SH-SY5Y (cell line): ENCODE measurements around the gene RTEL1.

Experiments used
- GATA2 ChIP-seq: IDR thresholded peaks from 2 replicates; pipeline ENCODE4 v1.6.1; 2011; ENCODE audit warnings: mild to moderate bottlenecking, low read depth, low read length
- GATA3 ChIP-seq: IDR thresholded peaks from 2 replicates; pipeline ENCODE4 v1.6.1; 2011; ENCODE audit warnings: low read depth, mild to moderate bottlenecking, low read length, moderate library complexity

Gene RTEL1

DNA sequence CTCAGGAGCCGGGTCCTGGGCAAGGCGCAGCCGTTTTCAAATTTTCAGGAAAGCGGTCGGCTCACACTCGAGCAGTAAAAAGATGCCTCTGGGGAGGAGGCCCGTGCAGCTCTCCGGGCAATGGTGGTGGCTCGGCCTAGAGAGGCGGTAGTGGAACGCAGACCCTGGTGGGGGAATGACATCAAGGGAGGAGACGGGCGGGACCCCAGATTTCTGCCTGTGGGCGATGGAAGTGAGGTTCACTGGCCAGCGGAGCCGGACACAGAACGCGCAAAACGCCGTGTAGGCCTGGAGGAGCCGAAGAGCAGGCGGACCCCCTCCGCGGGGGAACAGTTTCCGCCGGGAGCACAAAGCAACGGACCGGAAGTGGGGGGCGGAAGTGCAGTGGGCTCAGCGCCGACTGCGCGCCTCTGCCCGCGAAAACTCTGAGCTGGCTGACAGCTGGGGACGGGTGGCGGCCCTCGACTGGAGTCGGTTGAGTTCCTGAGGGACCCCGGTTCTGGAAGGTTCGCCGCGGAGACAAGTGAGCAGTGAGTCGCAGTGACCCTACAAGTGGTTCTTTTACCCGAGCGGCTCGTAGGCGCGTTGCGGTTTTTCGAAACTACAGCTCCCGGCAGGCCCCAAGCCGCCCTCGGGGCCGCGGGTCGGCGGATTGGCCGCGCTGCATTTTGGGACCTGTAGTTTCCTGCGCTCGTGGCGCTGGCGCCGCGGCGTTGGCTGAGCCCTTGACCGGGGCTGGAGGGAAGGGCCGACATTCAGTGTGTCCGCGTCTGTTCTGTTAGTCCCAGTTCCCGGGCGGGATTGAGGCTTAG lies at the start of gene RTEL1:
Gene RTEL1 (plus strand): TSS at position 376 of the 812 bp plus-strand sequence. CDS start 1,091 bp downstream, outside the sequence.
- TF ChIP-seq GATA2 (no peak), GATA3 (no peak)

GRCh38 chr20:63610581-63611435 lies 47.3 kb upstream of the RTEL1 start:
- TF ChIP-seq GATA3, result no peak
- no peak for TF ChIP-seq GATA2

GRCh38 chr20:63611646-63612045 lies 46.5 kb upstream of the RTEL1 start:
- TF ChIP-seq GATA3 (no peak), GATA2 (no peak)

GRCh38 chr20:63612276-63612931 lies 45.7 kb upstream of the RTEL1 start:
- TF ChIP-seq GATA3 (no peak), GATA2 (no peak)

DNA sequence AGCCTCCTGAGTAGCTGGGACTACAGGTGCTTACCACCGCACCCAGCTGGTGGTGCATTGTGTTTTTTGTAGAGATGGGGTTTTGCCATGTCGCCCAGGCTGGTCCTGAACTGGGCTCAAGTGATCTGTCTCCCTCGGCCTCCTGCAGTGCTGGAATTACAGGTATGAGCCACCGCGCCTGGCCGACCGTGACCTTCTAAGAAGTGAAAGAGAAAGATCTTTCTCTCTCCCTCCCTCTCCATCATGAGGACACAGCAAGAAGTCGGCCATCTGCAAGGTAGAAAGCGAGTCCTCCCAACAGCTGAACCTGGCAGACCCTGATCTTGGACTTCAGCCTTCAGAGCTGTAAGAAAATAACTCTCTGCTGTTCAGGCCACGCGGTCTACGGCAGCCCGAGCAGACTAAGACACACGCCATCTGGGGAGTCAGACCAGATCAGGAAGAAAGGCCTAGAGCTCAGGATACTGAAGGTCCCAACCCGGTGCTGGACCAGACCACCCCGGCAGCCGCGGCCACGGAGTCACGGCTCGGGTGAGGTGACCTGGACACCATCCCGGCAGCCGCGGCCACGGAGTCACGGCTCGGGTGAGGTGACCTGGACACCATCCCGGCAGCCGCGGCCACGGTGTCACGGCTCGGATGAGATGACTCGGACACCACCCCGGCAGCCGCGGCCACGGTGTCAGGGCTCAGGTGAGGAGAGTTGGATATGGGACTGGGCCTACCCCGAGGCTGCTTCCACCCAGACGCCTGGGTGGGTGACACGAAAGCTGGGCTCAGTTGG lies 40.8 kb upstream of the RTEL1 start:
- TF ChIP-seq GATA3 (no peak), GATA2 (no peak)

- TF ChIP-seq GATA3 (no peak), GATA2 (no peak)
These were observed 40.2 kb upstream of the RTEL1 start for GRCh38 chr20:63617876-63618265.

- TF ChIP-seq GATA3 (no peak), GATA2 (no peak)
These were observed 39.7 kb upstream of the RTEL1 start for GRCh38 chr20:63618291-63618980.

GRCh38 chr20:63619086-63619485 lies 39.0 kb upstream of the RTEL1 start:
- TF ChIP-seq GATA3 (no peak), GATA2 (no peak)

DNA sequence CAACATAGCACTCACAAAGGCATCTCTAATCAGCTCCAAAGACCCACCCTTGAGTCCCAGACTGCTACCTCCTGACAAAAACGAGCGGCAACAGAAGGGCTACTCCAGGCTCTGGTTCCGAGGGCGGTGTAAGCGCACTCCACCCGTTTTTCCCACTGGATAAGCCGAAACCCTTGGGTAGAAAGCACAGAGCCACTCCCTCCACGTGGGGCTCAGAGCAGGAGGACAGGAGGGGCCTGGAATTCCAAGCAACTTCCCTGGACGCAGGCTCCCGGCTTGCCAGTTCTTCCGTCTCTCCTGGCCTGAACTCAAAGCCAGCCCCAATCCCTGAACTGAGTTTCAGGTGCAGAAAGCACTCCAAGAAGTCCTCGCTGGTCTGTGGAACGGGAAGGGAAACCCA lies 38.6 kb upstream of the RTEL1 start:
- TF ChIP-seq GATA2 (no peak), GATA3 (no peak)

GRCh38 chr20:63620991-63621390 lies 37.1 kb upstream of the RTEL1 start:
- no peak for TF ChIP-seq GATA2
- TF ChIP-seq GATA3, result no peak

- TF ChIP-seq GATA3, result no peak
- no peak for TF ChIP-seq GATA2
These were observed 36.0 kb upstream of the RTEL1 start for GRCh38 chr20:63622096-63622495.

DNA sequence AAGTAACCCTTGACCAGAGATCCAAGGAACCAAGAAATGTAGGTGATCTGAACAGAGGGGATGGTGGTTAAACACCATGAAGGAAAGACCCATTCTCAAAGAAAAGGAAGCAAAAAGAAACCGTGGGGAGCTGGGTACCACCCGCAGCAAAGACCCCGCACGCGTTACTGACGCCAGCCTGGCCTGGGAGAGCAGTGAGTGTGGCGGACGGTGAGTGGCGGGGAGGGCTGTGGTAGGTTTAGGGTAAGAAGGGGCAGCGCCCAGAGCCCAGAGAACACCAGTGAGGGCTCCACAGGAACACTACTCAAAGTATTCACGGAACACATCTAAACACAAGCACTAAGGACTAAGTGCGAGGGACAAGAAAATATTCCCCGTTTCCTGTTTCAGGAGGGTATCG lies 35.4 kb upstream of the RTEL1 start:
- no peak for TF ChIP-seq GATA3
- TF ChIP-seq GATA2, result no peak

DNA sequence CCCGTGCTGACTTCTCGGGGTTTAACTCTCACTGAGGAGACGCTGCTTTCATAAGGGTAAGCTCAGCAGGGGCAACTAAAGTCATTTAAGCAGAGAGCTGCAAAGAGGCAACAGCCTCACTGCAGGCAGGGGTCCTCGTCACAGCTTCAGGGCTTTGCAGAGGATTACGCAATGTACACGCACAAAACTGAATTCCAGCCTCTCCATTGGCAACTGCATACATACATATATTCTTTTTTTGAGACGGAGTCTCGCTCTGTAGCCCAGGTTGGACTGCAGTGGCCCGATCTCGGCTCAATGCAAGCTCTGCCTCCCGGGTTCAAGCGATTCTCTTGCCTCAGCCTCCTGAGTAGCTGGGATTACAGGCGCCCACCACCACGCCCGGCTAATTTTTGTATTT lies 33.6 kb upstream of the RTEL1 start:
- no peak for TF ChIP-seq GATA2
- no peak for TF ChIP-seq GATA3
